Prostate gland (tissue), 2 donors: Measurements from ENCODE around the gene LSM6.

Experiments used
- CTCF ChIP-seq, 4 experiments: fragments of 200-600 bp in 2 of 4; fragments of 450-650 bp in 2 of 4; sonication (generic) in 2 of 4; IDR thresholded peaks; 1 replicate in 3 of 4; 2 replicates in 1 of 4; pipeline ENCODE4 v1.5.1; 2016 to 2019; ENCODE audit warnings: antibody characterized with exemption in 4 of 4, mild to moderate bottlenecking in 2 of 4, moderate library complexity in 2 of 4
- POLR2A ChIP-seq: fragments of 450-650 bp; IDR thresholded peaks from one replicate; pipeline ENCODE4 v1.6.1; 2016; ENCODE audit warnings: antibody characterized with exemption, mild to moderate bottlenecking
- POLR2AphosphoS5 ChIP-seq: sonication (generic); formaldehyde crosslinking; IDR thresholded peaks from one replicate; pipeline ENCODE4 v1.6.1; 2017; ENCODE audit warnings: antibody characterized with exemption

DNA sequence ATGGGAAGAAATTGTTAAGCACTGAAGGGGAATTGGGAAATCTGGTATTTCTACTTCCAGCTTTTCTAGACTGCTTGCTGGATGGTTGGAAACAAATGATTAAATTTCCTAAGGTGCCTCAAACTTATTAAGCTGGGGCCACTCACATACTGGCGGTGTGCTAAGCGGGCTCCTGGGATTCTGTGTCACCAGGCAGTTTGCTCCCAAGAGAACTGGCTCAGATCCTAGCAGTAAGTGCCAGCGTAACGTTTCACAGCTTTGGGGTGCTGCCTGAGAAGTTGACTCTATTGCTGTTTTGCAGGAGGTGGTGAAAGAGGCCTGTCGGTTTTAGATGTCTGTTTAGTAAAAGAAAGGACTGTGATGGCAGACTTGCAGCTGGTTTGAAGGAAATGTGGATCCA, 31.9 kb downstream of the LSM6 start:
- TF ChIP-seq CTCF (IDR thresholded peaks at IDR 0.05) (no peak), POLR2A (no peak), POLR2AphosphoS5 (no peak)
